Measurements from ENCODE around the gene NUMB. TPM values are rescaled to one million over a fixed set of nuclear protein-coding genes. Genes with fewer than 3 reads are reported as not detected.

NUMB gene
- total and polyA plus RNA-seq, 2 donors (not counting 3 experiments of a cell fraction or from before 2014, with no cell fraction given), result 128 to 164 TPM

DNA sequence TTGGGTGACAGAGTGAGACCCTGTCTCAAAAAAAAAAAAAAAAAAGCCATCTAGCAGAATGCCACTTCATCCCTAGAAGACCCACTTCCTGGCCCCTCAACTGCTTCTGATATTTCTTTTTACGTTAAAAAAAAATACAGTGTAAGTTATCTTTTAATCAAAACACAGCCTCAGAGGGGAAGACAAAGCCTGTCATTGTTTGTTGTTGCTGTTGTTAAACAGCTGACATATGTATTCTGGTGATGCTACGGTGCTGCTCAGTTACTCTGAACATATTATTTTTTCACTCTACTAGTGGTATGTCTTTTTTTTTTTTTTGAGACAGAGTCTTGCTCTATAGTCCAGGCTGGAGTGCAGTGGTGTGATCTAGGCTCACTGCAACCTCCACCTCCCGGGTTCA, 145.7 kb downstream of the NUMB start:
- intact Hi-C loops (cut with micrococcal nuclease), result loop anchor here (5.0 kb wide), 1 partner anchor 145 kb away; the partner anchor contains the start of gene NUMB
- ChIA-PET POLR2A (no interaction called here), CTCF (interaction anchor here (0.7 kb wide), 2 partner anchors 17 to 753 kb away, joined by 3 read pairs; no protein-coding TSS in a partner anchor)

More for the DNA sequence above, 145.7 kb downstream of the NUMB start:
- no peak for FAIRE-seq
- dilution Hi-C loops (cut with MboI; ENCODE audit: extremely low pct_ligation_motif_present, low sequenced_read_pairs), result no loop called here
- no peak overlapping the region for H3K4me3 ChIP-seq (replicated peaks in 1 of 3; ENCODE audit: insufficient read depth in 1 of 3, low read depth in 1 of 3, low read length in 3 of 3)
- peaks cover 4% of the 10 kb centered on the region for H3K79me2 ChIP-seq (ENCODE audit: control insufficient read depth, insufficient read depth, low read length)
- H3K9ac ChIP-seq (replicated peaks; ENCODE audit: extremely low read depth, insufficient read depth, low read length), result no peak overlapping the region
- H3K36me3 ChIP-seq (ENCODE audit: control insufficient read depth in 2 of 2, extremely low read depth in 1 of 2, insufficient read depth in 2 of 2, low read length in 2 of 2), result no peaks in the 10 kb centered on the region
- no peak overlapping the region for H3K4me2 ChIP-seq (ENCODE audit: insufficient read depth, low read length)
- H3K4me1 ChIP-seq (ENCODE audit: control insufficient read depth, extremely low read depth, insufficient read depth, low read length), result peaks cover 20% of the 10 kb centered on the region
- no peaks in the 10 kb centered on the region for H3K27me3 ChIP-seq (ENCODE audit: control insufficient read depth in 2 of 2, insufficient read depth in 2 of 2, low read length in 2 of 2)
- DNase-seq (ENCODE audit: low read depth, low spot score), result no peak
- no peak overlapping the region for H2AFZ ChIP-seq (ENCODE audit: low read depth, low read length)
- no peaks in the 10 kb centered on the region for H3K9me3 ChIP-seq (replicated peaks; ENCODE audit: control insufficient read depth, insufficient read depth, low read length)
- TF ChIP-seq GATA2 (IDR thresholded peaks at IDR 0.05; ENCODE audit: insufficient read depth, insufficient read length, low read depth, low read length), result no peak
- no peak for TF ChIP-seq EZH2 (IDR thresholded peaks at IDR 0.05; ENCODE audit: borderline replicate concordance, low read depth, low read length, severe bottlenecking)
- no peak for TF ChIP-seq POLR2A (IDR thresholded peaks at IDR 0.05; ENCODE audit: low read depth, low read length)
- TF ChIP-seq MYC (IDR thresholded peaks at IDR 0.05; ENCODE audit: low read depth, low read length), result no peak
- TF ChIP-seq, protein P1, sequence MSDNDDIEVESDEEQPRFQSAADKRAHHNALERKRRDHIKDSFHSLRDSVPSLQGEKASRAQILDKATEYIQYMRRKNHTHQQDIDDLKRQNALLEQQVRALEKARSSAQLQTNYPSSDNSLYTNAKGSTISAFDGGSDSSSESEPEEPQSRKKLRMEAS (IDR thresholded peaks at IDR 0.05; ENCODE audit: insufficient read depth, insufficient read length), result no peak
- no peak for TF ChIP-seq JUN (IDR thresholded peaks at IDR 0.05; ENCODE audit: borderline replicate concordance, insufficient read depth, insufficient read length, low read depth)
- no peak for TF ChIP-seq FOS (IDR thresholded peaks at IDR 0.05; ENCODE audit: borderline replicate concordance, insufficient read depth, low read length)
- TF ChIP-seq POLR2AphosphoS5 (IDR thresholded peaks at IDR 0.05; ENCODE audit: insufficient read depth, low read depth, low read length), result no peak
- TF ChIP-seq CTCF (IDR thresholded peaks at IDR 0.05; ENCODE audit: extremely low read depth in 1 of 2, insufficient read depth in 1 of 2, low read depth in 1 of 2, low read length in 2 of 2), result no peak
- no TSS peak for BruUV-seq (replicated peaks)
- H4K20me1 ChIP-seq (replicated peaks; ENCODE audit: control insufficient read depth, extremely low read depth, insufficient read depth, low read length), result no peaks in the 10 kb centered on the region
- H3K9me1 ChIP-seq (replicated peaks; ENCODE audit: control insufficient read depth, extremely low read depth, insufficient read depth, low read length), result no peaks in the 10 kb centered on the region
- no peak overlapping the region for H3K27ac ChIP-seq (ENCODE audit: insufficient read depth, low read depth, low read length)

All from endothelial cell of umbilical vein (primary cell).